CD4-positive, alpha-beta T cell treated with Interleukin-6 at 100 ng/mL for 8 hours (primary cell): ENCODE results near the gene GPR87.
A peak's percentile ranks its signal among the peaks of the same experiment; 100 is the strongest.

Experiments
- DNase-seq: peaks from one replicate; pipeline ENCODE4 v3.0.0-alpha.2; 2020; ENCODE audit warnings: mixed read lengths, low spot score

The GPR87 gene

DNA sequence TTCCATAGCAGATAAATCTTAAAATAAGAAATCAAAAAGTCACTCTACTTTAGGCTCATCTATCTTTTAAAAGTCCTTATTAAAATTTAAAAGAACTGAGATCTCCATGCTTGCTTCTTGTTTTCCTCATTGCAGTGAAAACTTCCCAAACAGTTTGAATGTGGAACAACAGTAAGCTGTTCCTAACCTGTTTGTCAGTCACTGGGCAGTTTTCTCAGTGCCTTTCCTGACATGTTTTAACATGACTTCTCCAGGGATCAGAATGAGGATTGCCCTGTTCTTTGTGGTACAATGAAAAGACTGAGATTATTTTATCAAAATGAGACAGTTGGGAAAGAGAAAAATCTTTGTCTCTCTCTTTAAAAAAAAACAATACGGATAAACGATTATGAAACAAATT lies 774 bp downstream of the GPR87 start:
- no peak for DNase-seq

DNA sequence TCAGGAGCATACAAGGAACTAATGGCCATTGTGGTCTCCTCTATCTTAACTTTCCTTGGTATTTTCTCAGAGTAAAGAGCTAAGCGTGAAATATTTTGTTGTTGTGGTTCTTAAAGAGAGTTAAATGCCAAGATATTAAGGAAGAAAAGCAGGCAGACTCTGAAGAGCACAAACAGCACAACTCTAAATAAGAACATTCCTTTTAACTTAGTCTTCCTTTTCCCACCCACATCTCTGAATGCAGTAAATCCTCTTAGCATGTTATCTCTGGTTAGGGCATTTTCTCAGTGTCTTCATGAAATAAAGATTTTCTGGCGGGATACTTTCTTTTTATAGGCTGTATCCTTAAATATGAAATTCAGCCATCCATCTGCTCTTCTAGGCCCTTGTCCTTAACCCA lies 1.5 kb downstream of the GPR87 start:
- DNase-seq = no peak

DNA sequence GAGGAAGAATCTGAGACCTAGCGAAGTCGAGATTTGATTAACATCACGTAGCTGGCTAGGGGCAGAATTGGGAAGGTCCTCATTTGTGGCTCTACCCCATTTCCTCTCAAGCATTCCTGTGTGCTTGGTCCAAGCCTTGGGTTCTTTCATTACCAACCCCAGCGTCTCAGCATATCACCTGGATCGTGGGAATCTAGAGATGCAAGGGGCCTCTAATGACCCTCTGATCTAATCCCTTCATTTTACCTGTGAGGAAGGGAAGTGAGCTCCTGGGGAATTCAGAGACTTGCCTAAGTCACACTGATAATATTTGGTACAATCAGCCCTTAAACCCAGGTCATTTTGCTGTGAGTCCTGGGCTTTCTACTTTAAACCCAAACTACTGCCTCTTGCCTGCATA lies 2.0 kb downstream of the GPR87 start:
- no peak for DNase-seq

DNA sequence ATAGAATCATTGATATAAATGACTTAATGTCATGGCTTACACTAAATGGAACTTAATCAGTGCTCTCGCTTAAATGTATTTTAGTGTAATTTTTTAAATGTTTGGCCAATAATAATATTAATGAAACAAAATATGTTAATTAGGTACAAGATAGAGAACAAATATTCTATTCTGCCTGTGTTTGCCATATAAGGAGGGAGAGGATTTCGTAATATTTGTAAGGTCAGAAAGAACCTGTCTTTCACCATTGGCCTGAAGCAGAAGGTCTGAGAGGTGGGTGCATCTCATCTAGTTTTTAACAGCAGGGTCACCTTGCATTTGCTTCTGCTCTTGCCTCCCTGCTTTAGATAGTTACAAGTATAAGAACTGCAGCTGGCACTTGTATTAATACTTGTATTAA lies 2.5 kb downstream of the GPR87 start:
- no peak for DNase-seq

DNA sequence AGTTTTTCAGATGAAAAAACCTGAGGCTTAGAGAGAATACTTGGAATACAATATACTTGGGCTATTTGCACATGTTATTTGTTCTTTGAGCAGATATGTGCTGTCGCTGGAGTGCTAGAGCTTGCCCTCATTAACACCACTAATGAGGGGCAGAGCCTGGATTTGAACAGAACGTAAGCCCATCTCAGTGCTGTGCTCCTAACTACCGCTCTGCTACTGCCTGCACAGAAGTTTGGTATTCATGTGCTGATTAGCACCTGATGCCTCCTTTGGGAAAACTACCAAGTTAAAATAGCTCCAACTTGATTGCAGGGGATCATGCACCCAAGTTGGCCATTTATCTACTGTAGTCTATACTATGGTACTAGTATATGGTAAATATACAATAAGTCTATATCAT lies 3.6 kb downstream of the GPR87 start:
- DNase-seq = no peak

DNA sequence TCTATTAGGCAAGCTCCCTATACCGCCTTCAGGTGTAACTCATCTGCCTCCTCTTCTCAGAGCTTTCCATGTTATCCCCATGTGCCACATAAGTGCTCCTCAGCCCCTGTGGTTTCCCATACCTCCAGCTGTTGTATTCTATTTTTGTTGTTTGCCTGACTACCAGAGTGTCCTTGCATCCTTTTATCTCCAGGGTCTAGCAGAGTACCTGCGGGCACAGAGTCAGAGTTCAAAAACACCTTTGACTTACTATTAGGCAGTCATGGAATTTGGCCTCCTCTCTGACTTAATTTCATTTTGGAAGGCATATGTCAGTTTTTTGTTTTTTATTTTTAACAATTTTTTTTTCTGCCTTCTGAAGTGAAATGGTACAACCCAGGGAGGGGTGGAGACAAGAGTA lies 7.1 kb downstream of the GPR87 start:
- DNase-seq = no peak

DNA sequence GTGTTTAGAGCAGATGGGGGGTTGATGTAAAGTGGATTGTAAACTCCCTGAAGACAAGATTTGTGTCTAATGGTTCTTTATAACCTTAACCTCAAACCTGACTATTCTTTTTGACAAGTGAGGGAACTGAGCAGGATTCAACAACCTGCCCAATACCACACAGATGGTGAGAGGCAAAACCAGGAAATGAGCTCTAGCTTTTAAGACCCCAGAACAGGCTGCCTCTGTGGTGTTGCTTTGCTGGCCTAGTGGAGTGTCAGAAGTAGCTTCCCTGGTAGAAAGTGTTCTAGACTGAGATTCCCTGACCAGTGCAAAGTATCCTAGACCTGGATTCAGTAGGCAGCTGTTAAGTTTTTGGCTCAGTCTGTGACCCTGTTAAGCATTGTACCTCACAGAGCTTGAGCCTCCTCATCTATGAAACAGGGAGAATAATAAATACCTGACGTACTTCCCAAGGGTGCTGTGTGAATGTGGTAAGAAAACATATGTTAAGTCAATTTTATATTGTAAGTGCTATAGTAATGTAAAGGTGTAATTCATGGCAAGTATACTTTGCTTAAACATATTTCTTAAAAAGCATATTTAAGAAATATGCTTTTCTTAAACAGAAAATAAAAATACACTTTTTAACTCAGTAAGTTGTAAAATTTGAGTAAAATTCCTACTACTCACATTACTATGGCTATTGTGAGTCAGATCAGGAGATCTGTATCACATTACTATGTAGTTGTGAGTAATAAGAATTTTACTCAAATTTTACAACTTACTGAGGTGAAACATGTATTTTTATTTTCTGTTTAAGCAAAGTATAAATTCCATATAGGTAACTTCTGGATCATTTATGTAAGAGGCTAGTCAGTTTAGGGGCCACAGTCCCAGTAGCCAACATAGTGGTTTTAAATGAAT lies 8.8 kb downstream of the GPR87 start:
- DNase-seq = no peak

DNA sequence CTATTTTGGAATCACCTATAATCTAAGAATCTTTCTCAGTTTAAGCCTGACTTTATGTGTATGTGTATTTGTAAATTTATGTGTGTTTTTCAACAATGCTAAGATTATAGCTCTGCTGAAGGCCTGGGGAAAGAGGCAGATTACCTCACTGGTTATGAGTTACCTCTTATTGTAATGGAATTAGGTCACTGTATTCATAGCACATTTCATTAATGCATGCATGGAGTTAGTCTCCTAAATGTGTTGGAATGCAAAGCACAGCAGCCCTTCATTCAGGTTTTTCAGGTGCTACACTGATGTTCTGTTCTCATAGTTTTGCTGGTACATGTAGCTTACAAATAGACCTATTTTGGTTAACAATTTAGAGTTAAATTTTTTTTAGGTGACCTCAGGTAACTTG lies 9.5 kb downstream of the GPR87 start:
- DNase-seq = no peak

DNA sequence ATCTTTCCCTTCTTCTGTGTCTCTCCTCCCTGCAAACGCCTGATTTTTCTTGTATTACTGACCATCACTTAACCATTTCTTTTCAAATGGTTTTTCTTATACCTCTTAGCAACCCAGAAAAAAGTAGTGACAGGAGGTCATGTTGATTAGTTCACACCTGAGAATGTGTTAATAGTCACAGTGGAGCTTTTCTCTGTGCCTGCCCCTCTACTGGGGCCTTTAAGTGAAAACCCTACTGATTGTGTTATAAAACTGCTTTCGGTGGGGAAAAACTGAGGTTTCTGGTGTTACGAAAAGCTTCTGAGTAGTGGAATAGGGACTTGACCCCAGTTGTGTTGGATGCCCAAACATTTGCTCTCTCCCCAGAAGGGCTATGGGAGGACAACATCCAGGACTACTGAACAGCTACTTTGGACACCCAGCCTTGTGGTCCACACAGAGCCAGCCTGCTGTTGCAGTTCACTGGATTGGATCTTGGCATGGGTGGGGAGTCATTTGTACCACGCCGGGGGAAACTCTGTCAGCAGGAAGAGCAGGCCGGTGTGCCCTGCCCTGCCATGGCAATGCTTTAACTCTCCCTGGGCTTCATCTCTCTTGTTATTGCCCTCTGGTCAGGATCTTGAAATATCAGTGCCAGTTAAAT lies 10.3 kb downstream of the GPR87 start:
- no peak for DNase-seq

DNA sequence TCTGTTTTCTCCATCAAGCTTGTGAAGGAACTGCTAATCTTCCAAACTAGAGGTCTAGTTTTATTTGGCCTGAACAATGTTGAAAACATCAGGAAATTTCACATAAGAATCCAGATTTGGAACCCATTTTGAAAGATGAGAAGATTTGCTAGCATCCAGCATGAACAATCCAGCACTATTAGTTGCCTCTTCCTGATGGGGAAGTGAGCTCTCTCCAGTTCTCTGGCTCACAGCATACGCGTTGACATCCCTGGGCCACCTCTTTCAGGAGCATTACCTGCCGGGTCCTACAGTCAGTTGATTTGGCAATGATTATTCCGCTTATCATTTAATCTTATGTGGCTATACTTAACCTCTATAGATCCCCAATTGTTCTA lies 10.9 kb downstream of the GPR87 start:
- no peak for DNase-seq

DNA sequence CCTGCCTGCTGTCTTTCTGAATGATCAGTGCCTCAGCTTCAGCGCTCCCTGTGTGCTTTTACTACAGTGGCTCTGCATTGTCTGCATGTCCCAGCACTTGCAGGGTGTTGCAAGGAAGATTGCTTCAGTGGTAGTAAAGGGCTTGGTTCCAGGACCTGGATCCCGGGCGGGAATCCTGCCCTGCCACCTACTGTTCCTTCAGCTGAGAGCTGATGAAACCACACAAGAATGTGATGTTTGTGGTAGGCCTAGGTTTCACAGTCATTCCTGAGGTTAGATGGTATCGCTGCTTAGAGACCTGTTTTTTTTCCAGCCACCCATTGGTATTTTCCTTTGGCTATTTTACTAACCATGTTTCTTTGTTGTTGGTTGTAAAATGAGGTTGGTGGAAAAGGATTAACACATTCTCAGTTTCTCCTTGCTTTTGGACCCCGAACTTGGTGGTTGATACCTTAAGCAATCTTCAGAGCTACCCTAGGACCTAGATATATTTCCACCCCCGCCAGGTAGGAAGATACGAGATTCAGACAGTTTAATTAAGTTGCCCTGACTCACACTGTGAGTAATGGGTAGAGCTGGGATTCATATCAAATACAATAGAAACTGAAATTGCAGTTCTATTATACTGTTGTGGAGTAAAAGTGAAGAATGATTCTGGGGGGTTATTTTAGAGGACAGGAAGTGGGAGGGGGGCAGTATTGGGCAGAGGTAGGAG lies 11.4 kb downstream of the GPR87 start:
- DNase-seq = no peak

DNA sequence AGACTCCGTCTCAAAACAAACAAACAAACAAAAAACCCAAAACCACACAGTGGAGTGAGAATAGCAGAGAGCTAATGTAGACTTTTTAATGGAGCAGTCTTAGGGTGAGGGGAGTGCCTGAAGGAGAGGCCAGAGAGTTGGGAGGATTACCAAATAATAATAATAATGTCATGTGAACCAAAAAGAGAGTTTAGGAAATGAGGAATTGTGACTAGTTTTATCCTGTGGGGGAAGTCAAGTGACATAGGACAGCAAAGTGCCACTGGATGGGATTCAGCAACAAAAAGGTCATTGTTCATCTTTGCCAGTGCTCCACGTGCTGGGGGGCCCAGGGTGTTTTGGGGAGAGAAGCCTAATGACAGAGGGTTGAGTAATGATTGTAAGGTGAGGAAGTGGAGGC lies 12.9 kb downstream of the GPR87 start:
- DNase-seq = no peak

DNA sequence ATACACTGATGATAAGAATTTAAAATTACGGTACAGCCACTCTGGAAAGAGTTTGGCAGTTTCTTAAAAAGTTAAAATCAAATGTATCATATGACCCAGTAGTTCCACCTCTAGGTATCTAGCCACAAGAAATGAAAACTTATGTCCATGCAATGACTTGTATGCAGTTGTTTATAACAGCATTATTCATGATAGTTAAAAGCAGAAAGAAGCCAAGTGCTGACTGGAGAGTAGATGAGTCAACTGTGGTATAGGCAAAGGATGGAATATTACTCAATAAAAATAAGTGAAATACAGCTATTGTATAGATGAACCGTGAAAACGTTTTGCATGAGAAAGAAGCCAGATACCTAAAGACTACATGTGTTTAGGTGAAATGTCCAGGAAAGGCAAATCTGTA lies 14.8 kb downstream of the GPR87 start:
- DNase-seq = no peak

DNA sequence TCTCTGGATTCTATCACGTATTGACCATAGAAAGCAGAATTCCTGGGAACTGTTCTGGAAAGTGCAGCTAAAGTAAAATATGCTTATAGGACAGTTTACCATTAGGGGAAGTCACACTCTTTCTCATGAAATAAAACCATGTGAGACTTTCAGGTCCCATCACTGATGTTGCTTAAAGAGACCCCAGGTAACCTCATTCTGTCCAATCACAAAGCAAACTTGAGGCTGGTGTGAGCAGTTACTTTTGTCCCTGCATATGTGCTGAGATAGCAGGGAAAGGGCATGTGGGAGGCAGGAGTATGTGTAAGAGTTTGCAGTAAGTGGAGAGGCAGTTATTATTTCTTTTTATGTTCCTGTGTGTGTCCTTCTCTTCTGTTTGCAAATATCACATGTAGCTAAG lies 16.1 kb downstream of the GPR87 start:
- DNase-seq = no peak

DNA sequence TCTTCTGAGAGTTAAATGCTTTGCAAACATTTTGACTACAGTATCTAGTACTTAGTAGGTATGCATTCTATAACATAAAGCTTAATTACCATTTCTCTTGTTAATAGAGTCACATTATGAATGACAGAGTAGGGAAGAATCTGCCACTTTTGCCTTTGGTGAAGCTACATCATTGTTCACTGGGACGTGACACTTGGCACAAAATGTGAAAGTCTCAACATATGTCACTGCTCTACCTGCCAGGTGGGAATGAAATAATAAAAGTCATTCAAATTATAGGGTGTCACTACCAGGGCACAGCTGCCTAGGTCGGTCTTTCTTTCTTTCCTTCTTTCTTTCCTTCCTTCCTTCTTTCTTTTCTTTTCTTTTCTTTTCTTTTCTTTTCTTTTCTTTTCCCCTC lies 17.6 kb downstream of the GPR87 start:
- no peak for DNase-seq

DNA sequence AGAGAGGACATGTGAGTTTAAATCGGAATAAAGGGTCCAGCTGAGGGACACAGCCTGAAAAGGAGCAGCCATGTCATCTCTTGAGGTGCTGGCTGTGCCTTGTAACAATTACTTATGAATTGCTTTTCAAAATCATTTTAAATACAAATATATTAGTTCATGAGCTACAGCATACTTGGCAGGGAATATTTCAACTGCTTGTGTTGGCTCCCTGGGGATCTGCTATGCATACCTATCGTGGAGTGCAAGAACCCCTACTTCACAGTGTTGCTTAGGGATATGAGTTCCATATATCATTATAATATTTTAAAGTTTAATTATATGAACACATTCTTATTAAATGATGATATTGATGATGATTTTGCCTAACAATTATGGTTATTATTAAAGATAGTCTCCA lies 19.2 kb downstream of the GPR87 start:
- DNase-seq = no peak

DNA sequence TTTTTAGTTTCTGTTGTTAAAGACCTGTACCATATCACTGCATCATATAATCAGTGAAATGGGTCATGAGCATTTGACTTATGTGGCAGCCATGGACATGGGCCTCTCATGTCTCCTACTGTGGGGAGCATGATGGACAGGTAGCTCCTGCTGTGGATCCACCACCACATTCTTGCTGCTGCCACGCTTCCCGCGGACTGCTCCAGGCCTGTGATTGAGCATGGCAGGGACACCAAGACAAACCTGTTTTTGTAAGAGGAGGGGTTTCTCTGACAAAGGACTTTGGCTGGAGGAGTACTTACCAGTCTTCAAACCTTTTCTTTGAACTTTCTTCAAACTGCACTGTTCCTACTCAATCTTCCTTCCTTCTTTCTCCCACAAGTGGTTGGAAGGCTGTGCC lies 20.4 kb downstream of the GPR87 start:
- DNase-seq = no peak

DNA sequence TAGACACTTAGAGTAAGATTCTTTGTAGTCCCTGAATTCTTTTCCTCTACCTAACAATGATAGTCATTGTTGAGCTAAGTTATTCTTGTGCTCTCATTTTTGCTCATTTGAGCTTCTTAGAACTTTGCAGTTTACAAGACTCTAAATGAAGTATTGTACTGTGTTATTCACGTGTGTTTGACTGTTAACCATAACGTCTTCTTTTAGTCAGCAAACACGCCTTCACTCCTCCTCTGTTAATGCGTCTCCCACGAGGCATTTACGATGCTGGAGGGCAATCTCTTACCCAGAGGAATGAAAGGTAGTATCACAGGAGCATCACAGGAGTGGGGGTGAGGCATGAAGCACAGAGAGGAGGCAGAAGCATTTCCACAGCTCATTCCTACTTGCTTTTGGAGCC lies 23.5 kb downstream of the GPR87 start:
- no peak for DNase-seq

DNA sequence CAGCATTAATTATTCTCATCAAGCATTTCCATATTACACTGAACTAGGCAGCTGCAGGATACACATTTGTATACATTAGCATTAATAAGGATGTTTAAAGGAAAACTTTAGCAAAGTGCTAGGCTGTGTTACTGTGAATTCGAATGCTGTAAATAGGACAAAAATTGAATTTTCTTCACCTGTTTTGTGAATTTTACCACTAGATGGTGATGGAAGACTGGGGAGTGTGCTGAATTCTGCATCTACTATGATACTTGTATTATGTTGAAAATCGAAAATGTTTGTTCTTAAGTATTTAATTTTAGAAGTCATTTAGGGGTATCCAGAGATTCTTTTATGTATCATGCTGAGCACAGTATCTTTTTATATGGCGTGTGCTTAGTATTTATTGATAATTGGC lies 25.9 kb downstream of the GPR87 start:
- DNase-seq = no peak

DNA sequence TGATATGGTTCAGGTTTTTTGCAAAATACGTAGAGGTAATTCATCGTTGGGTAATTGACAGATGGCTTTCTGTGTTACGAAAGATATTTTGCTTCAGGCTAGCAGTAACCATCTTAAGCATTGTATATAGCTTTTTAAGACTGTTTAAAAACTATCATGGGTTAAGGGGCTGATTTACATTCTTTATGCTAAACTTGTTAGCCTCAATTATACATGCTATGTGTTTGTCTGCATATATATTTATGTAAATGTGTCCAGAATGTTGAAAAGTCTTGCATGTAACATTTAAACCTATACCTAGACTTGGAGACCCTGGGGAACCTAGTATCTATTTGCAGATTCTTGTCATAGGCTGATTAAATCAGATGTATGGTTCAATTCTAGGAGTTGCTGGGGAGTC lies 27.2 kb downstream of the GPR87 start:
- no peak for DNase-seq

DNA sequence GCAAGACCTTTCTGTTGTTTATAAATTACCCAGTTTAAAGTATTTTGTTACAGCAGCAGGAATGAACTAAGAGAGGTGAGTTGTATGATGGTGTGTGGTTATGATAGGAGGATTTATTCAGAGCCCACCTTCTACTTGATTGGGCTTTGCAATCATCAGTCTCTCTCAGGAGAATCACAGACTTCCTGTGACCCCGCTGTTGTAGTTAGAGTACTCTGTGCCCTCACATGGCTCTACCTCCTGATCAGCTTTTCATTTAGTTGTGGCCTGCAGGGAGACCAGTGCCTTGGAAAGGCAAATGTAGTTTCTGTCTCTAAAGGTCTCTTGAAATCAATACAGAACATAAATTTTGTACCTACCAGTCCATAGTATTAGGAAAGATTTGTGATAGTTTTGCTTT lies 30.7 kb downstream of the GPR87 start:
- DNase-seq = no peak

DNA sequence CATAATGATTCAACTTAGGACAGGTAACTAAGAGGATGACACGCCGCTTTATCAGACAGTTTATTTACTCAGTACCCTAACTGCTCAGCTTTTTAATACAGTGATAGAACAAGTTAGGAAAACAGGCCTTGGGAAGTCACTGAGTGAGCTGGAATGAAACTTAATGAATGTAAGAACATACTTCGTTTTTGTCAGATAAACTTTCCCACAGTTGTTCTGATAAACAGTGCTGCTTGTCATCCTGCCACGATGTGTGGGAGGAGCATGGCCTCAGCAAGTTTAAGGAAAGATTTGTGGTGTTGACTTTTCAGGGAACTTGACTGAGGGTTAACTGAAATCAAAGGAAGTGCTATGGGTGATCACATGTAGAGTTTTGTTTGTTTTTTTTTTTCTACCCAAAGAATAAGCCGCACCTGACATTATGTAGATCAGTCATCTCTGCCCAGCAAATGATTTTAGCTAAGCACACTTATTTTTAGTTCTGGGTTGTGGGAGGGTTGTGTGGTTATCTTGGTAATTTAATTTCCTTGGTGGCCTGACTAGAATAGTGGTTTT lies 32.6 kb downstream of the GPR87 start:
- DNase-seq = no peak

DNA sequence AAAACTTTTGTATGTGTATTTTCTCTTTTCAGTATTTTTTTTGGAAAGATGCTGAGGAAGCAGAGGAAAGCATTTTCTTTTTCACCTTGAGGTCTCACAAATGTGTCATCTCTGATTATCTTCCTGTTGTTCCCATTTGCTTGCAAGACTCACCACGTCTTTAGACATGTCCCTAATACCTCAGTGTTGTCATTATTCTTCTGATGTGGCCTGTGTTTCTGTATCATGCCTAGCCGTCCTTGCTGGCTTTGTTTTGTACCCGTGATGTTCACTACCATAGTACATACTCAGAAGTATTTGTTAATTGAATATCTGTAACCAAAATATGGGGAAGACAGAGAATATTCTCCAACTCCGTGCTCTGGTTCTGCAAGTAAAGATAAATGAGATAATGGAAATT lies 33.2 kb downstream of the GPR87 start:
- peak; percentile 8 for DNase-seq
